GM18870 (cell line): ENCODE data around the gene STK17A.
"Not testable (repeated sequence)": the region's sequence is repeated elsewhere in the genome, so short reads cannot be mapped to it uniquely, and the experiment has no call there.

ENCODE experiments used
- ATAC-seq: cut with Tn5 transposase; IDR thresholded peaks from one replicate; pipeline ENCODE4 v1.9.1; 2021; ENCODE audit warnings: moderate library complexity; ENCODE audit not compliant: unreplicated experiment

The STK17A gene

GRCh38 chr7:43593010-43593409 lies 10.1 kb downstream of the STK17A start:
- ATAC-seq = no peak

- ATAC-seq = no peak
Observed at GRCh38 chr7:43594020-43594419, 11.1 kb downstream of the STK17A start.

DNA sequence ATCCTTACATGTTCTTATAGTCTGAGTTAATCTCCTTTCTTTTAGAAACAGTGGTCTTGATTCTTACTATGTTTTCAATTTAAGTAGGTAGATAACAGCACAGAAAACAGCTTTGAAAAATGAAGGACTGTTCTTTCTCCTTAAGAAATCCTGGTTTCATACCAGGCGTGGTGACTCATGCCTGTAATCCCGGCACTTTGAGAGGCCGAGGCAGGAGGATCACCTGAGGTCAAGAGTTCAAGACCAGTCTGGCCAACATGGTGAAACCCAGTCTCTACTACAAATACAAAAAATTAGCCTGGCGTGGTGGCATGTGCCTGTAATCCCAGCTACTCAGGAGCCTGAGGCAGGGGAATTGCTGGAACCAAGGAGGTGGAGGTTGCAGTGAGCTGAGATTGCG lies 13.5 kb downstream of the STK17A start:
- ATAC-seq = not testable (repeated sequence)

- no peak for ATAC-seq
Observed at GRCh38 chr7:43600056-43600455, 17.1 kb downstream of the STK17A start.

DNA sequence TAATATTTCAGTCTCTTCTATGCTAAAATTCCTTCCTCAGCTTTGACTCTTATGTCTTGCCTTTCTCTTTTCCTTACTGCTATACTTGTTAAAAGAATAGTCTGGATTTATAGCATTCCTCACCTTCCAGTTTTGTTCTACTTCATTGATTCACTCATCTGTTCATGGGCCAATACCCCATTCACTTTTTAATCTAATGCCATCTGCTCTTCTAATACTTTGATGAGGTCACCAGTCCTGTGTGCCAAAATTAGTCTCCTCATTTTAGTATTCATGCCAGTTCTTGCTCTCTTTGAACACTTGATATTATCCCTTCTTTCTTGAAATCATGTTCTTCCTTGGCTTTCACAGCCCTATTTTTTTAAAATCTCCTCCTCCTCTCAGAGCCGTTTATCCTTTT lies 19.3 kb downstream of the STK17A start:
- no peak for ATAC-seq

GRCh38 chr7:43604251-43604650 lies 21.3 kb downstream of the STK17A start:
- no peak for ATAC-seq

- ATAC-seq = no peak
Observed at GRCh38 chr7:43609097-43609496, 26.2 kb downstream of the STK17A start.

- no peak for ATAC-seq
Observed at GRCh38 chr7:43612128-43612527, 29.2 kb downstream of the STK17A start.

- peak; percentile 69 for ATAC-seq
Observed at GRCh38 chr7:43612599-43613589, 30.0 kb downstream of the STK17A start.

DNA sequence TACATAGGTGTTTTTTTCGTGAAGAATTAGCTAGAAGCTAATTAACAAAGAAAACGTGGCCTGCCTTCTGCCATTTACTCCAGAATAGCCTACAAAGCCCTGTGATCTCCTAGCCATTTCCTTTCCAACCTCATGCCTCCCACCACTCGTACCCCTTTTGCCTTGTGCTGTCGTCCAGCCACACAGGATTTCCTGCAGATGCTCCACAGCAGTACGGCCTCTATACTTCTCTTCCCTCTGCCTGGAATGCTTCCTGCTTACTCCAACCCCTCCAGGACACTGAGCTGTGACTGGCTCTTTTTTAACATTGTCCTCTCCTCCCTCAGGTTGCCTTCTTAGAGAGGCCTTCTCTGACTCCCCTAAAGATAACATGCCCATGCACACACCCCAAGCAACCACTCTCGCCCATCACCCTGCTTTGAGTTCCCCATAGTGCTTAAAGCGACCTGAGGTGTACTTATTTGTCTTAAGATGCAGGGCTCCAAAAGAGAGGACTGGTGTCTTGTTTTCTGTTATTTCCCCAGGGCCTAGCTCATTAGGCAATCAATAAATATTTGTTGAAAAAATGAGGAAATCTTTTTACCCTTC lies 32.7 kb downstream of the STK17A start:
- ATAC-seq = no peak

DNA sequence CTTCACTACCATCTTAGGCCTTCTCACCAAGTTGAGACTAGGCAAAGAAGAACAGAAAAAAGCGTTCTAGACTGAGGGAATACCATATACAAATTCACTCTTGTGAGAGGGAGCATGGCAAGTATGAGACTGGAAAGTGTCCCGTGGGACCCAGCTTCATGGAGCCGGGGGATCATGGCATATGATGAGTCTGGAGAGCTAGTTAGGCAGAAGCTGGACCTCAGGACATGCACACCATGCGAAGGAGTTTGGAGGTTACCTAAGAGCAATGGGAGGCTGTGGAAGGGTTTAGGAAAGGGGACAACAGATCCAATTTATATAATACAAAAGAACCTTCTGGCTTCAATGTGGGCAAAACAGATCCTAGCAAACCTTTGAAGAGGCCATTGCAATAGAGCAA lies 34.1 kb downstream of the STK17A start:
- no peak for ATAC-seq

DNA sequence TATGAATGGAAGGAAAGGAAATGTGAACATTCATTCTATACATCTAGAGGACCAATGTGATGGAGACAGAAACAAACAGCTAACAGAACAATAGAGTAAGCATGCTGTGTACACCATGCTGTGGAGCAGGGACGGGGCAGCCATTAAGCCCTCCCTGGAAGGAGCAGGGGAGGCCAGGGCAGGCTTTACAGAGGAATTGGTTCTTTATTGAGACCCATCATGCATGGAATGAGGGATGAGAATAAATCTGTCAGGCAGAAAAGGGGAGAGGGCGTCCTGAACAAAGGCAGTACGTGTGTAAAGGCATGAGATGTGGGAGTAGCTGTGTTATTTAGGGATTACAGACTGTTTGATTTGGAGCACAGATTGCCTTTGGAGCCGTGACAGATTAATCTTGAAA lies 35.2 kb downstream of the STK17A start:
- no peak for ATAC-seq

DNA sequence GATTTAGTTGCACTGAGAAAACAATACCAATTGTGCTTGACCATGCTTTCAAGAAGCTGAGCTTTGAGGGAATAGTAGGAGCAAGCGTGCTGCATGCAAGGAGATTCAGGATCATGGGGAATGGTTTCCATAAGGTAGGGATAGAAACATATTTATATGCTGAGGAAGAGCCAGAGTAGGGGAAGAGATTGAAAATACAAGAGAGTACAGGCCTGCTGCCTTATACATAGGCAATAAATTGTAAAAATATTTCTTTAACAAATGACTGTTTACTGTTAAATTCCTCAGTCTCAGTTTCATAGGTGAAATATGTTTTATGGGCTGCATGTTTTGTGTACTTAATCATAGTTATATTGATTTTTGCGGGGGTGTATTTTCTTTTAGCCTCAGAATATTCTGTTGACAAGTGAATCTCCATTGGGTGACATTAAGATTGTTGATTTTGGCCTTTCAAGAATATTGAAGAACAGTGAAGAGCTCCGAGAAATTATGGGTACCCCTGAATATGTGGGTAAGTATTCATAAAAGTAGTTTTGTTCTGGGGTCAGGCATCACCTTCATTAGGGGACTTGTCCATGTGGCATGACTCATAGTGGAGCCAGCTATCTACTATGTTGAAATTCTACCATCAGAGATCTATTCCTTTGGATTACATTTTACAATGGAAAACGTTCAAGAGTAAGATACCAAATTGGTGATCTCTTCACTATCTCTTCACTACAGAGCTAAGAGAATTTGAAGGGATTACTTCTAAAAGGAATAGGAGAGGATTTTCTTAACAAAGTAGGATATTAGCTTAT lies 36.5 kb downstream of the STK17A start:
- no peak for ATAC-seq

DNA sequence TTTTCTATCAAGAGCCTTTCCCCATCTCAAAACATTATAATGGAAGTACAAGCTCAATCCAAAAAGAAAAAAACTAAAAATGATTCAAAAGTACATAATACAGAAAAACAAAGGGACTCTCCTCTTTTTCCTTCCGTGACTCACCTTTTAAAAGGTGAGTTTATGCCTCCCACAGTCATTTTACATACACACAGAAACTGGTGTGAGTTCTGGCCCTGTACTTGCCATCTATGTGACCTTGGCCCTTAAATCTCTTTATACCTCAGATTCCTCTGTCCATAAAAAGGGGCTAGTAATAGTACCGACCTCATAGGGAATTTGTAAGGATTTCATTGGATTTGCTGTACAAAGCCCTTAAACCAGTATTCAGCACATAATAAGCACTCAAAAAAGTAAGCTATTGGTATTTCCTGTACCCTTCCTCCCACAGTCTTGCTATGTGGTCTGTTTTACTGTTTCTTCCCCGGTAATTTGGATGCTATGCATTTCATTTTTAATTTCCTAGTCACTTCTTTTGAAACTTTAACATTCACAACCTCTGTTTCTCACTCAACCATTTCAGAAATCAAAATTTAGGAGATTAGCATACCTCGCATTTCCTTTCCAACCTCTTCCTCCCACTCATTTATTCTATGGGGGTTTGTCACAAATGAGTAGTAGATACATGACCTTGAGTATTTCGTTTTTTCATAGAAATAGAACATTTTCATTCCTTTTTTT lies 39.0 kb downstream of the STK17A start:
- ATAC-seq = no peak

GRCh38 chr7:43624156-43624555 lies 41.2 kb downstream of the STK17A start:
- ATAC-seq = no peak

- peak; percentile 54 for ATAC-seq
Observed at GRCh38 chr7:43625453-43625852, 42.5 kb downstream of the STK17A start.

DNA sequence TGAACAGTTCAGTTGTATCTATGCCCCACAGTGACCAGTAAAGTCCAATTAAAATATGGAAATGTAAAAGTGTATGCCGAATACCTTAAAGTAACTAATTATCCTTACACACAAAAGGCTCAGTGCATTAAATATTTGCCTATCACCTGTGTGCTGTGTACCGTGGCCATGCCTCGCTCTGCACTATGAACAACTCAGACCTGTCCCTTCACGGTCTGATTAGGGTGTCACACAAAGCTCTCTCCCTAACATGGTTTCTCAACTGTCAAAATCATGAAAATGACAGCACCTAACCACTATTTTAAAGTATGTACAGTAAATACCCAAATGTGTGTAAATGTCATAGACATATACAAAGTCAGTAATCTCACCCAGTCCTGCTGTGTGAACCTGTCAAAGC lies 43.1 kb downstream of the STK17A start:
- ATAC-seq = no peak

DNA sequence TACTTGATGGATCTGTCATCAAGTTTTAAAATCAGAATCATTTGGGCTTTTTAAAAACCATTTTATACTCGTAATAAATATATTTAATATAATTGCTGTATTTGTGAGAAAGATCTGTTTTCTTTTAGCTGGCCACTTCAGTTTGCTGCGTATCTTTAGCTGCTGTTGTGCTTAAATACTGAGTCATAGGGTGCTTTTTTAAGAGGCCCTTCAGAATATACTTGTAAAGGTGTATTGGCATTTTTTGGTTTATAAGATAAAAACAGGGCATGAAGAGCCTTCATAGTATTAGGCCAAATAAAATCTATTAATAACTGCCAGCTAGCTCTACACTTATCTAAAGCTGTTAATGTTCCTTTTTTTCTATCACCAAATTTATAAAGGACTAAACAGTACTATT lies 43.8 kb downstream of the STK17A start:
- no peak for ATAC-seq

GRCh38 chr7:43627798-43628197 lies 44.9 kb downstream of the STK17A start:
- ATAC-seq = not testable (repeated sequence)

DNA sequence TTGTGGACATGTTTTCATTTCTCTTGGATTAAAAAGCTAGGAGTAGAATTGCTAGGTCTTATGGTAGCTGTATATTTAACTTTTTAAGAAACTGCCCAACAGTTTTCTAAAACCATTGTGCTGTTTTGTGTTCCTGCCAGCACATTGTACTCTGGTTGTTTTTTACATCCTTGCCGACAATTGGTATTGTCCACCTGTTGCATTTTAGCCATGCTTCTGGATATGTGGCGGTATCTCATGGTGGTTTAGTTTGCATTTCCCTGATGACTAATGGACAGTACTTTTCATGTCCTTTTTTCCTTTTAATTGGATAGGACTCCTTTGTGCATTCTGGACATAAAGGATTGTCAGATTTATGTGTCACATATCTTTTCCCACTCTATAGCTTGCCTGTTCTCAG lies 45.5 kb downstream of the STK17A start:
- ATAC-seq = no peak

GRCh38 chr7:43629857-43630256 lies 46.9 kb downstream of the STK17A start:
- no peak for ATAC-seq
